ENCODE data around the gene PPDPF. TPM values are rescaled to one million over a fixed set of nuclear protein-coding genes. Genes with fewer than 3 reads are reported as not detected.
"Not testable (repeated sequence)": the region's sequence is repeated elsewhere in the genome, so short reads cannot be mapped to it uniquely, and the experiment has no call there.

The PPDPF gene
- total RNA-seq, 2 experiments from 2014 or later: 292 to 296 TPM

DNA sequence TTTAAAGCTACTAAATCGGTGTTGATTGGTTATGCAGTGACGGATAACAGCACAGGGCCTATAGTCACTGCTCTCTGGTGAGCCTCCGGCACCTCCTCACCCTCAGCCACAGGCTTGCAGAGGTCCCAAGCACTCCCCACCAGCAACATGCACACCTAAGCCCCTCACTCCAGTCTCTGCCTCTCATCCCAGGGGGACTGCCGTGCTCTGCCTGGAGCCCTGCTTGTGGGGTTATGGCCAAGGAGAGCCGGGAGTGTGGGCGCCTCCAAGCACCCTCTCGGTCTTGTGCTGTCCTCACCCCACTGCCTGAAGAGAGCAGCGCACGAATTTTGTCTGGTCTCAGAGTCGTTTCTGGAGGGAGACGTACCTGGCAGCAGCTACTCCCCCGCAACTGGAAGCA, 14.8 kb upstream of the PPDPF start:
- ChIA-PET POLR2A (interaction anchor here (0.5 kb wide), 1 partner anchor 484 kb away, joined by 3 read pairs; no protein-coding TSS in a partner anchor), CTCF (interaction anchor here (1.5 kb wide), 1 partner anchor 10 kb away, joined by 5 read pairs; no protein-coding TSS in a partner anchor)
- ATAC-seq (no peak), DNase-seq (no peak)
- no peak overlapping the region for H3K27ac Mint-ChIP-seq
- H3K9me3 Mint-ChIP-seq (ENCODE audit: insufficient read depth): no peaks in the 10 kb centered on the region
- peaks cover 22% of the 10 kb centered on the region for H3K27me3 Mint-ChIP-seq (ENCODE audit: low read depth)
- no peak overlapping the region for H3K4me3 Mint-ChIP-seq
- no peaks in the 10 kb centered on the region for H3K36me3 Mint-ChIP-seq (ENCODE audit: low read depth)
- peaks cover 10% of the 10 kb centered on the region for H3K4me1 Mint-ChIP-seq (ENCODE audit: low read depth)

DNA sequence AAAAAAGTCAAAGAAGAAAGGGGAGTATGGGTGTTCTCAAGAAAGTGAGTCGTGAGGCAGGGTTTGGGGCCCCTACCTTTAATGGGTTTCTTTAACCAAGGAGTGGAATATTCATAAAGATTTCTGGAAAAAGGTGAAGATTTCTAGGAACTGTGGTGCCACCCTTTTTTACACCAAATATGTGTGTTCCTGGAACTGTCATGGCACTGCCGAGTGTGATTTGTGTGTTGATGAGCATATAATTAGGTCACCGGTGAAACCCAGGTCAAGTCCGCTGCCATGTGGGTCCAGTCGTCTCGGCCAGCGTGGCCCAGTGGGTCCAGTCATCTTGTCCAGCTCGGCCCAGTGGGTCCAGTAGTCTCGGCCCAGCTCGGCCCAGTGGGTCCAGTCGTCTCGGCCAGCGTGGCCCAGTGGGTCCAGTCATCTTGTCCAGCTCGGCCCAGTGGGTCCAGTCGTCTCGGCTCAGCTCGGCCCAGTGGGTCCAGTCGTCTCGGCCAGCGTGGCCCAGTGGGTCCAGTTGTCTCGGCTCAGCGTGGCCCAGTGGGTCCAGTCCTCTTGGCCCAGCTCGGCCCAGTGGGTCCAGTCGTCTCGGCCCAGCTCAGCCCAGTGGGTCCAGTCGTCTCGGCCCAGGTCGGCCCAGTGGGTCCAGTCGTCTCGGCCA, 13.4 kb upstream of the PPDPF start:
- Mint-ChIP-seq H3K4me1 (ENCODE audit: low read depth) (peaks cover 10% of the 10 kb centered on the region), H3K4me3 (no peak overlapping the region), H3K27ac (no peak overlapping the region), H3K27me3 (ENCODE audit: low read depth) (peaks cover 19% of the 10 kb centered on the region), H3K36me3 (ENCODE audit: low read depth) (no peaks in the 10 kb centered on the region), H3K9me3 (ENCODE audit: insufficient read depth) (no peaks in the 10 kb centered on the region)
- ChIA-PET POLR2A (interaction anchor here (0.9 kb wide), 1 partner anchor 14 kb away, joined by 3 read pairs; no protein-coding TSS in a partner anchor), CTCF (no interaction called here)
- ATAC-seq: no peak
- DNase-seq: no peak

DNA sequence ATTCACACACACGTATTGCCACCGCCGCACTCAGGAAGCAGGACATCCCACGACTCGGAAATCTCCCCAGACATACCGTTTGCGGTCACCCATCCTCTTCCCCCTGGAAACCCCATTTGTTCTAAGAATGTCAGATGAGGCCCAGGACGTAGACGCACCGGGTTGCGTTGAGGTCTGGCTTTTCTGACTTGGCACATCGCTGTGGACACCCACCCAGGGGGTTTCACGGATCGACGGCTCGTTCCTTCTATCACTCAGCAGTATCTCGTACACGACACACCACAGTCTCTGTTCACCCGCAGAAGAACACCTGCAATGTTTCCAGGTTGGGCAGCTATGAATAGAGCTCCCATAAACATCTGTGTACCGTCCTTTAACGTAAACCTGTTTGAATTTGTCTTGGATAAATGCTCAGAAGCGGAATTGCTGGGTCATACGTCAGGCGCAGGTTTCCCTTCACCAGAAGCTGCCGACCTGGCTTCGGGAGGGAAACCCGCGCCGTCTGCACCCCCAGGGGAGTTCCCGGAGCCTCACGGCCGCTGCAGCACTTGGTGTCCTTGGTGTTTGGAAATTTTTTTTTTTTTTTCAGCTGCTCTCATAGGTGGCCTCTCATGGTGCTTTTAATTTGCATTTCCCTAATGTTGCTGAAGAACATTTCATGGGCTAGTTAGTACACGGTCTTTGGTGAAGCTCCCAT, 12.3 kb upstream of the PPDPF start:
- POLR2A ChIA-PET: no interaction called here
- no peak overlapping the region for H3K27ac Mint-ChIP-seq
- H3K27me3 Mint-ChIP-seq (ENCODE audit: low read depth): peaks cover 26% of the 10 kb centered on the region
- H3K4me3 Mint-ChIP-seq: no peak overlapping the region
- no peaks in the 10 kb centered on the region for H3K9me3 Mint-ChIP-seq (ENCODE audit: insufficient read depth)
- no peak for ATAC-seq
- H3K36me3 Mint-ChIP-seq (ENCODE audit: low read depth): no peaks in the 10 kb centered on the region
- H3K4me1 Mint-ChIP-seq (ENCODE audit: low read depth): peaks cover 10% of the 10 kb centered on the region
- no peak for DNase-seq
- CTCF ChIA-PET: no interaction called here

DNA sequence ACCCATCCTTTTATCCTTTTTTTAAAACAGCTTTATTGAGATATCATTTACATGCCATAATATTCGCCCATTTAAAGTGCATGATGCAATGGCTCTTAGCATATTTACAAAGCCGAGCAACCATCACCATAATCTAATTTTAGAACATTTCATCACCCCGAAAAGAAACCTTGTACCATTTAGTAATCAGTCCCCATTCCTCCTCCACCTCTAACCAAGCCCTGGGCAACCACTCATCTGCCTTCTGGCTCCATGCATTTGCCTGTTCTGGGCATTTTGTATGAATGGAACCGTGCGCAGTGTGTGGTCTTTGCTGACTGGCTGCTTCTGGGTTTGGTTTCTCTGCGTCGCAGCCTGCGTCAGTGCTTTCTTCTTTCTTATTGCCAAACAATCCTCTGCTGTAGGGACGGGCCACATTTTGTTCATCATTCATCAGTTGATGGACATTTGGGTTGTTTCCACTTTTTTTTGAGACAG, 11.4 kb upstream of the PPDPF start:
- H3K27me3 Mint-ChIP-seq (ENCODE audit: low read depth): peaks cover 29% of the 10 kb centered on the region
- DNase-seq (no peak), ATAC-seq (no peak)
- POLR2A ChIA-PET: interaction anchor here (0.9 kb wide), 1 partner anchor 12 kb away, joined by 4 read pairs; the partner anchor contains the start of gene PPDPF
- no peak overlapping the region for H3K27ac Mint-ChIP-seq
- H3K4me3 Mint-ChIP-seq: no peak overlapping the region
- CTCF ChIA-PET: no interaction called here
- peaks cover 10% of the 10 kb centered on the region for H3K4me1 Mint-ChIP-seq (ENCODE audit: low read depth)
- no peaks in the 10 kb centered on the region for H3K36me3 Mint-ChIP-seq (ENCODE audit: low read depth)
- no peaks in the 10 kb centered on the region for H3K9me3 Mint-ChIP-seq (ENCODE audit: insufficient read depth)

DNA sequence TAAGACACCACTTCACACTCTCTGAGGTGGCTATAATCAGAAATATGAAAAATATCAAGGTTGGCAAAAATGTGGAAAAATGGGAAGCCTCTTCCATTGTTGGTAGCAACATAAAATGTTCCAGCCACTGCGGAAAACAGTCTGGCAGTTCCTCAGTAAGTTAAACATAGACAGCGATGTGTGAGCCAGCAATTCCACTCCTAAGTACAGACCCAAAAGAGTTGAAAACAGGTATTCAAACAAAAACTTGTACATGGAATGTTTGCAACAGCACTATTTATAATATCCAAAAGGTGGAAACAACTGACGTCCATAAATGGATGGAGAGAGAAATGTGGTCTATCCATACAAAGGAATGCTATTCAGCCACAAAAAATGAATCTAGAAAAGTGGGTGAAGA, 7.4 kb upstream of the PPDPF start:
- POLR2A ChIA-PET: interaction anchor here (0.6 kb wide), 1 partner anchor 84 kb away, joined by 3 read pairs; no protein-coding TSS in a partner anchor
- Mint-ChIP-seq H3K36me3 (ENCODE audit: low read depth) (no peaks in the 10 kb centered on the region), H3K27me3 (ENCODE audit: low read depth) (peaks cover 35% of the 10 kb centered on the region), H3K27ac (no peak overlapping the region), H3K9me3 (ENCODE audit: insufficient read depth) (no peaks in the 10 kb centered on the region), H3K4me1 (ENCODE audit: low read depth) (peaks cover 1% of the 10 kb centered on the region), H3K4me3 (no peak overlapping the region)
- DNase-seq: no peak
- ATAC-seq: no peak
- CTCF ChIA-PET: no interaction called here

DNA sequence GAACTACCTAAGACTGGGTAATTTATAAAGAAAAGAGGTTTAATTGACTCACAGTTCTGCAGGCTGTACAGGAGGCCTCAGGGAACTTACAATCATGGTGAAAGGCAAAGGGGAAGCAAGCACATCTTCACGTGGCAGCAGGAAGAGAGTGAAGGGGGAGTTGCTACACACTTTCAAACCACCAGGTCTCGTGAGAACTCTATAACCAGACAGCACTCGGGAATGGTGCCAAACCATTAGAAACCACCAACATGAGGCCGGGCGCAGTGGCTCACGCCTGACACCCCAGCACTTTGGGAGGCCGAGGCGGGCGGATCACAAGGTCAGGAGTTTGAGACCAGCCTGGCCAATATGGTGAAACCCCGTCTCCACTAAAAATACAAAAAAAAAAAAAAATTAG, 6.0 kb upstream of the PPDPF start:
- H3K27ac Mint-ChIP-seq; CTCF ChIA-PET; H3K36me3 Mint-ChIP-seq (ENCODE audit: low read depth); POLR2A ChIA-PET; DNase-seq; H3K9me3 Mint-ChIP-seq (ENCODE audit: insufficient read depth); H3K4me1 Mint-ChIP-seq (ENCODE audit: low read depth); ATAC-seq; H3K4me3 Mint-ChIP-seq: not testable (repeated sequence)
- H3K27me3 Mint-ChIP-seq (ENCODE audit: low read depth): peaks cover 28% of the 10 kb centered on the region

DNA sequence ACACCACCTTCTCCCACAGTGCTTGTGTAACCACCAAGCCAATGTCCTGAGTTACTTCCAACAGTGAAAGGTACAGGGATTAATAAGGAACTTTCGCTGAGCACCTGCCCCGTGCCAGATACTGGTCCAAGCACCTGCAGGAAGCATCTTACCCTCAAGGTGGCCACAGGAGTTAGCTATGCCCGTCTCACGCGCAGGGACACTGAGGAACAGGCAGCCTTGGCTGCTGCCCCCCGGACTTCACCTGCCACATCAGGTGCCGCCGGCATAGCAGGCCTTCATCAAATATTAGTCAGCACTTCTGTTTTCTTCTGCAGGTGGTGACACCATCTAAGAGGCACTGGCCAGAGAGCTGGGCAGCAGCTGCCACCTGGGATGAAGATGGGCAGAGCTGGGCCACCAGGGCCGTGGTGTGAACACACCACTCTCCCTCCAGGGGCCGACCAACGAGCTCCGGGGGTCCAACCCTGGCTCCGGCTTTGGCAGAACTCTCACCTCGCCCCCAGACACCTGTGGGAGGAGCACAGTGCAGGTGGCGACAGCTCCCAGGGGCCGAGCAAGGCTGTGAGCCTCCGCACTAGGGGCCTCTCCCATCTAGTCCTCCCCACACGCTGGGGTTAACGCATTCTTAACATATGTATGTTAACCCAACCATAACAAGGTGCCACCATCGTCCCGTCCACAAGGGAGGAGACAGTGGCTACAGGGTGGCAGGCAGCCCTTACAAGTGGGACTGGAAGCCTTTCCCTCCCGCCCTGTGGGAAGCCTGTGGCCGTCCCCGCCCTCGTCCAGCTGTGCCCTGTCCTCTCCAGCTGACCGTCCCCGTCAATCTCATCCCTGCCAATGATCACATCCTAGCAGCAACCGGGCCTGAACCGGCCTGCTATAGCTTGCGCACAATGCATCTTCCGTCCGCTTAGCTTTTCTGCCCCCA, 2.9 kb upstream of the PPDPF start:
- Mint-ChIP-seq H3K9me3 (ENCODE audit: insufficient read depth) (no peaks in the 10 kb centered on the region), H3K27ac (no peak overlapping the region), H3K4me3 (no peak overlapping the region), H3K27me3 (ENCODE audit: low read depth) (peaks cover 20% of the 10 kb centered on the region), H3K36me3 (ENCODE audit: low read depth) (peaks cover 13% of the 10 kb centered on the region), H3K4me1 (ENCODE audit: low read depth) (peaks cover 8% of the 10 kb centered on the region)
- ChIA-PET CTCF (interaction anchor here (1.2 kb wide), 2 partner anchors 21 to 456 kb away, joined by 3 to 6 read pairs; no protein-coding TSS in a partner anchor), POLR2A (no interaction called here)
- ATAC-seq (no peak), DNase-seq (no peak)

DNA sequence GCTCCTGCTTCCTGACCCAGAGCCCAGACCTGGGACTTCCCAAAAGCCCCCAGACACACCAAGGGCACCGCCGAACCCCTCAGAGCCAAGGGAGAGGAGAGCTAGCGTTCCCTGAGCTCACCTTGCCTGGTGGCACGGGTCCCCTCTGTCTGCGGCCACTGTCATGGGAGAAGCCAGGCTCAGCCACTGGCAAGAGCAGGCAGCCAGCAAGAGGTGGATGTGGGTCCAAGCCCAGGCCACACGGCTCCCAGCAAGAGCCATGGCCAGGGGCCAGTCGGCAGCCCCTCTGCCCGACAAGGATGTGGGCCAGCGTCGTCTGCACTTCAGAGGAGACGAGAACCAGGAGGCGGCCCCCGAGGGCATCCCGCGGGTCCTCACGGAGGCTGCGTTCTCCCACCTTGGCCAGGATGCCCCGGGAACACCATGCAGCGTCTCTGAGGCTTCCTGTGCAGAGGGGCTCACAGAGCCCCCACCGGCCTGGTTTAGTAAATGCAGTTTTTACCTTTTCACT, 2.2 kb upstream of the PPDPF start:
- DNase-seq (no peak), ATAC-seq (no peak)
- Mint-ChIP-seq H3K27me3 (ENCODE audit: low read depth) (peaks cover 12% of the 10 kb centered on the region), H3K27ac (no peak overlapping the region), H3K9me3 (ENCODE audit: insufficient read depth) (no peaks in the 10 kb centered on the region), H3K4me3 (no peak overlapping the region), H3K36me3 (ENCODE audit: low read depth) (peaks cover 20% of the 10 kb centered on the region), H3K4me1 (ENCODE audit: low read depth) (peaks cover 9% of the 10 kb centered on the region)
- POLR2A ChIA-PET: no interaction called here
- CTCF ChIA-PET: interaction anchor here (1.2 to 1.3 kb wide), 2 partner anchors 19 to 455 kb away, joined by 3 to 4 read pairs; partner anchors contain the start of gene PTK6

DNA sequence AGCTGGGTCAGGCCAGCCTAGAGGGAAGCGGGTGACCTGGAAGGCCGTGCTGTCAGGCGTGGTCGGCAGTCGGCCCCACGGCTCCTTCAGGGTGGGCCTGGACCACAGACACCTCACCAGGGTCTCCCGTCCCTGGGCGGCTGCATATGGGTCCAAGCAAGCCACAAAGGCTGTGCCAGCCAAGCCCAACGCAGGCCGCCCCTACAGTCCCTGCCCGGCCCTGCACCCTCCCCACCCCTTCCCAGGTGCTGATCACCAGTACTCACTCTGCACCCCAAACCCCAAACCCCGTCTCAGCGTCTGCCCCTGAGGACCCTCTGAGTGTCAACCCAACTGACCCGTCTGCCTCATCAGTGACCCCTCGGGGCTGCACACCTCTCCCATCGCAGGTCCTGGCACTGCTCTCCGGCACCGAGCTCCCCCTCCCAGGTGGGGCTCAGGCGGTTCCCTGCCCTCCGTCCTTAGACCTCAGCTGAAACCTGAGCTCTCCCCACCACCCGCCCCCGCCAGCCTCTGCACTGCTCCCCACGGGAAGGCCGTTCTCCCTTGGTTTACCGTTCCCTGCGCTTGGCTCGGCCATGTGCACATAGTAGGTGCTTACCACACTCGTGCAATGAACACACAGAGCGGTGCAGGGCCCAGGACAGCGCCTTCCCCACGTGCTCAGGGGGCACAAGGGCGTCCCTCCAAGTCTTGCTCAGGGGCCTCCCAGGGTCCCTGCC, 1.5 kb upstream of the PPDPF start:
- CTCF ChIA-PET: interaction anchor here (1.3 kb wide), 1 partner anchor 18 kb away, joined by 4 read pairs; the partner anchor contains the start of gene PTK6

DNA sequence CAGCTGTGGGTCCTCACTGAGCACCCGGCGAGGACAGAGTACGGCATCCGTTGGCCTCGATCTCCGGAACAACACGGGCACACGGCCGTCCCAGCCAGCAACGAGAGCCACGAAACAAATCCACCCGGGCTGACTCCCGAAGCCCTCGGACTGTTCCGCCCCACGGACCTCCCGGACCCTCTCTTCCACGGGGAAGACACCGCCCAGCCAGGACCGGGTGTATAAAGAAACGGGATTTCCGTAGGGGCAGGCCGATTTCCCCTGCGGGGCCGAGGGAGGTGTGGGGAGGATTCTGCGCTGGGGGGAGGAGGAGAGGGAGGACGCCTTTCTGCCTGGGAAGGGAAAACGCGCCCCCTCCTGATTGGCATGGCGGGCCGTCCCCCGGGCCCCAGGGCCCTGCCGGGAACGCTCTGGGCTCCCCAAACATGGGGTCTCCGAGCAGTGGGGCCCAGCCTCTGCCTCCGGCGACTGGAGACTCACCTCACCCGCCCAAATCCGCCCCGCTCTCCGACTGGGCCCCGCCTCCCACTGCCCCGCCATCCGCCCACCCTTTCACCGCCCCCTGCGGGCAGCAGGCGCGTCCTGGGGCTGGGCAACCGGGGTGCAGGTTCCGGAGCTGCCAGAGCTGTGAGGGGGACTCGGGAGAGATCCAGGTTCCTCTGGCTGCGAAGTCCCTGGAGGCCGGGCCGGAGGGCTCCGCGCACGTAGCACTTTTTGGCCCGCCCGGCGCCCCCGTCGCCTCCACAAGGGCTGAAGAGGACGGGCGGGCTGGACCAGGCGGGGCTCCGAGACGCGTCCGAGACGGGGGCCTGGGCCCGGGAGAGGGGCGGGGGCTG, 679 bp upstream of the PPDPF start:
- Mint-ChIP-seq H3K4me3 (peak overlapping the region; percentile 77), H3K36me3 (ENCODE audit: low read depth) (peaks cover 29% of the 10 kb centered on the region), H3K4me1 (ENCODE audit: low read depth) (peaks cover 9% of the 10 kb centered on the region), H3K27me3 (ENCODE audit: low read depth) (peaks cover 10% of the 10 kb centered on the region), H3K27ac (peak overlapping the region; percentile 77), H3K9me3 (ENCODE audit: insufficient read depth) (no peaks in the 10 kb centered on the region)
- ChIA-PET POLR2A (interaction anchor here (1.0 to 2.1 kb wide), 5 partner anchors 9 to 121 kb away, joined by 6 to 22 read pairs (median 11); partner anchors contain the start of genes PTK6 and SRMS), CTCF (interaction anchor here (0.7 to 2.1 kb wide), 8 partner anchors 9 to 454 kb away, joined by 3 to 13 read pairs (median 4); partner anchors contain the start of genes PTK6 and RTEL1)
- DNase-seq (peak; percentile 80), ATAC-seq (peak; percentile 68)

More for the DNA sequence above, 1.5 kb upstream of the PPDPF start:
- Mint-ChIP-seq H3K27ac (peak overlapping the region; percentile 77), H3K9me3 (ENCODE audit: insufficient read depth) (no peaks in the 10 kb centered on the region), H3K4me3 (peak overlapping the region; percentile 77), H3K4me1 (ENCODE audit: low read depth) (peaks cover 9% of the 10 kb centered on the region), H3K36me3 (ENCODE audit: low read depth) (peaks cover 26% of the 10 kb centered on the region), H3K27me3 (ENCODE audit: low read depth) (peaks cover 12% of the 10 kb centered on the region)
- DNase-seq: no peak
- ATAC-seq: no peak
- POLR2A ChIA-PET: no interaction called here

Data from activated CD8-positive, alpha-beta T cell treated with anti-CD3 and anti-CD28 coated beads, Interleukin-2, amount 10 ng/mL, durations not matched to agents 7 days and 5 days (primary cell).